Measurements from ENCODE around the gene PLA2G6.

Gene PLA2G6

GRCh38 chr22:38213319-38213989, 31.8 kb upstream of the PLA2G6 start:
- no peak for DNase-seq

- DNase-seq: no peak
Observed at GRCh38 chr22:38212442-38212841, 30.8 kb upstream of the PLA2G6 start.

GRCh38 chr22:38211556-38211955, 29.9 kb upstream of the PLA2G6 start:
- no peak for DNase-seq

- DNase-seq: no peak
Observed at GRCh38 chr22:38208551-38208968, 26.9 kb upstream of the PLA2G6 start.

GRCh38 chr22:38207898-38208432, 26.3 kb upstream of the PLA2G6 start:
- DNase-seq: no peak

- no peak for DNase-seq
Observed at GRCh38 chr22:38205261-38206128, 23.9 kb upstream of the PLA2G6 start.

GRCh38 chr22:38204784-38205183, 23.2 kb upstream of the PLA2G6 start:
- no peak for DNase-seq

GRCh38 chr22:38203855-38204514, 22.4 kb upstream of the PLA2G6 start:
- no peak for DNase-seq

GRCh38 chr22:38203090-38203810, 21.6 kb upstream of the PLA2G6 start:
- DNase-seq: peak in 1 of 2 experiments; percentile 26

- DNase-seq: peak; percentile 43 to 47
Observed at GRCh38 chr22:38202437-38203089, 20.9 kb upstream of the PLA2G6 start.

- DNase-seq: peak; percentile 88 to 89
Observed at GRCh38 chr22:38201711-38202436, 20.2 kb upstream of the PLA2G6 start, which contains the start of gene MAFF. TSS of gene MAFF (plus strand) at chr22:38201994. CDS start at chr22:38213854, 11,860 bp downstream.

- no peak for DNase-seq
Observed at GRCh38 chr22:38201371-38201710, 19.7 kb upstream of the PLA2G6 start.

GRCh38 chr22:38199826-38200559, 18.4 kb upstream of the PLA2G6 start:
- DNase-seq: no peak

- no peak for DNase-seq
Observed at GRCh38 chr22:38196791-38197419, 15.3 kb upstream of the PLA2G6 start.

GRCh38 chr22:38193580-38193979, 11.9 kb upstream of the PLA2G6 start:
- DNase-seq: no peak

GRCh38 chr22:38192475-38192863, 10.8 kb upstream of the PLA2G6 start:
- no peak for DNase-seq

GRCh38 chr22:38191731-38192474, 10.3 kb upstream of the PLA2G6 start:
- DNase-seq: no peak

- DNase-seq: no peak
Observed at GRCh38 chr22:38191055-38191454, 9.4 kb upstream of the PLA2G6 start.

- DNase-seq: no peak
Observed at GRCh38 chr22:38190581-38190980, 9.0 kb upstream of the PLA2G6 start.
